Suprapubic skin (tissue), 4 donors: ENCODE measurements around the gene ZSCAN21. TPM values are rescaled to one million over a fixed set of nuclear protein-coding genes. Genes with fewer than 3 reads are reported as not detected.

Experiments used
- DNase-seq, 2 donors: peaks; one replicate each; pipeline ENCODE4 v3.0.0-alpha.2; 2019; ENCODE audit warnings: low spot score in 2 of 2
- H3K27ac ChIP-seq: fragments of 200-600 bp; sonication (generic); one replicate; pipeline ENCODE4 v1.5.1; 2019
- H3K27me3 ChIP-seq: fragments of 200-600 bp; sonication (generic); one replicate; pipeline ENCODE4 v1.5.1; 2019
- H3K36me3 ChIP-seq: fragments of 200-600 bp; sonication (generic); one replicate; pipeline ENCODE4 v1.5.1; 2019
- H3K4me1 ChIP-seq: fragments of 200-600 bp; sonication (generic); one replicate; pipeline ENCODE4 v1.5.1; 2019
- H3K4me3 ChIP-seq: fragments of 200-600 bp; sonication (generic); one replicate; pipeline ENCODE4 v1.5.1; 2019; ENCODE audit warnings: mild to moderate bottlenecking
- H3K9me3 ChIP-seq: fragments of 200-600 bp; sonication (generic); one replicate; pipeline ENCODE4 v1.5.1; 2019
- CTCF ChIP-seq, 2 donors: fragments of 200-600 bp in 1 of 2; fragments of 450-650 bp in 1 of 2; sonication (generic) in 1 of 2; IDR thresholded peaks; one replicate each; pipeline ENCODE4 v1.5.1; 2016 to 2019; ENCODE audit warnings: antibody characterized with exemption in 2 of 2, mild to moderate bottlenecking in 1 of 2, moderate library complexity in 1 of 2
- EP300 ChIP-seq: sonication (generic); formaldehyde crosslinking; IDR thresholded peaks from one replicate; pipeline ENCODE4 v1.6.1; 2017; ENCODE audit warnings: antibody characterized with exemption
- POLR2A ChIP-seq, 2 donors: fragments of 450-650 bp; IDR thresholded peaks; one replicate each; pipeline ENCODE4 v1.6.1; 2017; ENCODE audit warnings: antibody characterized with exemption in 2 of 2, mild to moderate bottlenecking in 2 of 2, moderate library complexity in 2 of 2
- POLR2AphosphoS5 ChIP-seq, 3 donors: sonication (generic); formaldehyde crosslinking; IDR thresholded peaks; one replicate each; pipeline ENCODE4 v1.6.1; 2017; ENCODE audit warnings: antibody characterized with exemption in 3 of 3
- WGBS: methylation state at CpG from one replicate; pipeline ENCODE4 v1.1.5; 2018; 5-methylcytosine and 5-hydroxymethylcytosine counted together
- total RNA-seq, 4 donors: library from RNA; depleted of rRNA; stranded (reverse); fragments of >200 nt; gene quantifications; one replicate each; pipeline ENCODE4 v1.1.0, GENCODE V29; 2016

ZSCAN21 gene
- total RNA-seq, result 10 to 100 TPM in 3 of 4 donors, 1 to 10 TPM in 1; 8.9 to 18.5 (median 10.2) TPM

GRCh38 chr7:100049441-100050291 lies at the start of gene ZSCAN21:
Gene ZSCAN21, plus strand, starts transcription at chr7:100049774. Its CDS starts 7,233 bp downstream, at chr7:100057007.
- Histone ChIP-seq H3K4me1 (peaks cover 23% of the 10 kb centered on the region), H3K27me3 (no peaks in the 10 kb centered on the region), H3K9me3 (no peaks in the 10 kb centered on the region), H3K27ac (peak within 1 kb of the TSS; percentile 97), H3K4me3 (peak within 1 kb of the TSS; percentile 86), H3K36me3 (no peaks in the 10 kb centered on the region)
- TF ChIP-seq CTCF (IDR thresholded peaks at IDR 0.05), result no peak
- peak in 1 of 2 donors; percentile 52 for TF ChIP-seq POLR2A (IDR thresholded peaks at IDR 0.05)
- TF ChIP-seq POLR2AphosphoS5 (IDR thresholded peaks at IDR 0.05), result peak; percentile 63 to 84 (median 78)
- no peak for TF ChIP-seq EP300
- peak; percentile 89 to 90 for DNase-seq
- WGBS, result 0% methylated on average over 24 of the region's 47 CpGs

GRCh38 chr7:100000239-100000638 lies 49.3 kb upstream of the ZSCAN21 start:
- Histone ChIP-seq H3K27me3 (no peaks in the 10 kb centered on the region), H3K27ac (no peak overlapping the region), H3K36me3 (no peaks in the 10 kb centered on the region), H3K4me1 (peaks cover 3% of the 10 kb centered on the region), H3K4me3 (no peak overlapping the region), H3K9me3 (no peaks in the 10 kb centered on the region)
- DNase-seq, result no peak
- 90% methylated on average over 13 of the region's 13 CpGs for WGBS
- no peak for TF ChIP-seq POLR2AphosphoS5 (IDR thresholded peaks at IDR 0.05)
- TF ChIP-seq CTCF (IDR thresholded peaks at IDR 0.05), result no peak
- no peak for TF ChIP-seq POLR2A (IDR thresholded peaks at IDR 0.05)
- no peak for TF ChIP-seq EP300

GRCh38 chr7:100003711-100004661 lies 45.6 kb upstream of the ZSCAN21 start:
- Histone ChIP-seq H3K4me1 (peaks cover under 1% of the 10 kb centered on the region), H3K9me3 (no peaks in the 10 kb centered on the region), H3K36me3 (no peaks in the 10 kb centered on the region), H3K4me3 (no peak overlapping the region), H3K27ac (peak overlapping the region; percentile 29), H3K27me3 (no peaks in the 10 kb centered on the region)
- TF ChIP-seq POLR2AphosphoS5 (IDR thresholded peaks at IDR 0.05) (no peak), CTCF (IDR thresholded peaks at IDR 0.05) (no peak), EP300 (no peak), POLR2A (IDR thresholded peaks at IDR 0.05) (no peak)
- no peak for DNase-seq
- 74% methylated on average over 14 of the region's 14 CpGs for WGBS

- WGBS, result 83% methylated on average over 3 of the region's 3 CpGs
- no peak overlapping the region for H3K4me3 ChIP-seq
- TF ChIP-seq EP300 (no peak), CTCF (IDR thresholded peaks at IDR 0.05) (no peak), POLR2AphosphoS5 (IDR thresholded peaks at IDR 0.05) (no peak), POLR2A (IDR thresholded peaks at IDR 0.05) (no peak)
- H3K27me3 ChIP-seq, result no peaks in the 10 kb centered on the region
- H3K36me3 ChIP-seq, result no peaks in the 10 kb centered on the region
- DNase-seq, result no peak
- H3K4me1 ChIP-seq, result peaks cover 23% of the 10 kb centered on the region
- no peak overlapping the region for H3K27ac ChIP-seq
- no peaks in the 10 kb centered on the region for H3K9me3 ChIP-seq
These were observed 41.7 kb upstream of the ZSCAN21 start for GRCh38 chr7:100007887-100008286.
